Neuronal stem cell (in vitro differentiated cells): ENCODE data around the gene UBAC1.

Experiments used
- DNase-seq: peaks from one replicate; pipeline ENCODE4 v3.0.0-alpha.2; 2013; ENCODE audit warnings: low spot score
- H2AFZ ChIP-seq: one replicate; pipeline ENCODE4 v1.6.1; 2013; ENCODE audit warnings: mild to moderate bottlenecking, low read length, inconsistent platforms
- H2AK5ac ChIP-seq: 2 replicates; pipeline ENCODE4 v1.6.1; 2013; ENCODE audit warnings: low read depth, mild to moderate bottlenecking, inconsistent platforms, low read length, moderate library complexity, mixed read lengths
- H2BK120ac ChIP-seq: 2 replicates; pipeline ENCODE4 v1.6.1; 2013; ENCODE audit warnings: low read depth, mild to moderate bottlenecking, inconsistent platforms, low read length, moderate library complexity, mixed read lengths
- H2BK12ac ChIP-seq: one replicate; pipeline ENCODE4 v1.6.1; 2013; ENCODE audit warnings: low read length, inconsistent platforms
- H2BK15ac ChIP-seq: 2 replicates; pipeline ENCODE4 v1.6.1; 2013; ENCODE audit warnings: mild to moderate bottlenecking, low read length, inconsistent platforms, mixed read lengths
- H2BK5ac ChIP-seq: one replicate; pipeline ENCODE4 v1.6.1; 2013; ENCODE audit warnings: inconsistent platforms, mild to moderate bottlenecking, low read length, moderate library complexity
- H3K14ac ChIP-seq: one replicate; pipeline ENCODE4 v1.6.1; 2013; ENCODE audit warnings: low read length, inconsistent platforms
- H3K18ac ChIP-seq: 2 replicates; pipeline ENCODE4 v1.6.1; 2013; ENCODE audit warnings: low read length, inconsistent platforms
- H3K23ac ChIP-seq: 2 replicates; pipeline ENCODE4 v1.6.1; 2013; ENCODE audit warnings: low read depth, mild to moderate bottlenecking, mixed read lengths, low read length, inconsistent platforms; ENCODE audit not compliant: poor library complexity
- H3K27ac ChIP-seq: replicated peaks from 3 replicates; pipeline ENCODE4 v1.5.1; 2013; ENCODE audit warnings: low read length, inconsistent platforms
- H3K27me3 ChIP-seq, 3 experiments: 2 replicates each; pipeline ENCODE4 v1.6.1; 2013; ENCODE audit warnings: low read length in 3 of 3, mild to moderate bottlenecking in 2 of 3, inconsistent platforms in 1 of 3, low read depth in 1 of 3, mixed read lengths in 1 of 3, moderate library complexity in 1 of 3; ENCODE audit not compliant: control insufficient read depth in 3 of 3, insufficient read depth in 3 of 3
- H3K36me3 ChIP-seq, 2 donors: replicated peaks in 1 of 2; 2 replicates each; pipeline ENCODE4 v1.6.1; 2013; ENCODE audit warnings: low read length in 2 of 2; ENCODE audit not compliant: control insufficient read depth in 2 of 2, insufficient read depth in 2 of 2
- H3K4ac ChIP-seq: 2 replicates; pipeline ENCODE4 v1.6.1; 2013; ENCODE audit warnings: inconsistent platforms, mild to moderate bottlenecking, low read length, moderate library complexity
- H3K4me1 ChIP-seq, 2 donors: 1 replicate in 1 of 2; 2 replicates in 1 of 2; pipeline ENCODE4 v1.6.1; 2013; ENCODE audit warnings: low read length in 2 of 2, low read depth in 1 of 2; ENCODE audit not compliant: control insufficient read depth in 2 of 2, insufficient read depth in 1 of 2
- H3K4me2 ChIP-seq: one replicate; pipeline ENCODE4 v1.6.1; 2013; ENCODE audit warnings: mild to moderate bottlenecking, low read length, inconsistent platforms; ENCODE audit not compliant: insufficient read depth, poor library complexity, severe bottlenecking
- H3K4me3 ChIP-seq, 2 donors: 2 replicates each; pipeline ENCODE4 v1.5.1; 2013; ENCODE audit warnings: low read length in 2 of 2, mild to moderate bottlenecking in 2 of 2, inconsistent platforms in 1 of 2, moderate library complexity in 1 of 2
- H3K79me1 ChIP-seq: one replicate; pipeline ENCODE4 v1.6.1; 2013; ENCODE audit warnings: low read depth, mild to moderate bottlenecking, inconsistent platforms, low read length, moderate library complexity
- H3K9ac ChIP-seq: one replicate; pipeline ENCODE4 v1.6.1; 2013; ENCODE audit warnings: mild to moderate bottlenecking, low read depth, low read length, inconsistent platforms; ENCODE audit not compliant: poor library complexity
- H3K9me3 ChIP-seq, 2 donors: replicated peaks in 1 of 2; 2 replicates each; pipeline versions ENCODE3 to v1.6.1; 2013; ENCODE audit warnings: low read length in 2 of 2, mild to moderate bottlenecking in 2 of 2, inconsistent platforms in 1 of 2, low read depth in 1 of 2, mixed read lengths in 1 of 2, moderate library complexity in 1 of 2; ENCODE audit not compliant: control insufficient read depth in 2 of 2, insufficient read depth in 1 of 2
- H4K8ac ChIP-seq: one replicate; pipeline ENCODE4 v1.6.1; 2013; ENCODE audit warnings: low read depth, mild to moderate bottlenecking, inconsistent platforms, low read length, moderate library complexity
- H4K91ac ChIP-seq: one replicate; pipeline ENCODE4 v1.6.1; 2013; ENCODE audit warnings: low read length, low read depth, mild to moderate bottlenecking, inconsistent platforms; ENCODE audit not compliant: poor library complexity
- WGBS, 2 donors: extraction: QIAGEN DNeasy Blood & Tissue Kit; methylation state at CpG; one replicate each; pipeline ENCODE4 v1.1.7; 2013; ENCODE audit warnings: missing lambda C conversion rate in 2 of 2, mixed read lengths in 1 of 2; ENCODE audit not compliant: insufficient read length in 2 of 2, insufficient replicate concordance in 1 of 2; ENCODE audit errors: extremely low coverage in 2 of 2; 5-methylcytosine and 5-hydroxymethylcytosine counted together

The UBAC1 gene

GRCh38 chr9:135974220-135974573, 13.0 kb upstream of the UBAC1 start:
- H2BK12ac ChIP-seq: no peak overlapping the region

GRCh38 chr9:135973277-135974219, 12.4 kb upstream of the UBAC1 start:
- no peaks in the 10 kb centered on the region for H3K9me3 ChIP-seq
- no peak overlapping the region for H4K8ac ChIP-seq
- no peak overlapping the region for H4K91ac ChIP-seq
- WGBS, 2 donors: no CpG with 5 or more reads among the region's 23 CpGs
- peaks cover 2% of the 10 kb centered on the region for H3K79me1 ChIP-seq
- H3K4me1 ChIP-seq: peaks cover 6 to 15% of the 10 kb centered on the region in 2 donors
- H3K27ac ChIP-seq: no peak overlapping the region
- no peak overlapping the region for H3K4me2 ChIP-seq
- no peak overlapping the region for H2BK12ac ChIP-seq
- no peak overlapping the region for H2AFZ ChIP-seq
- H3K4ac ChIP-seq: no peak overlapping the region
- no peak overlapping the region for H3K18ac ChIP-seq
- H3K4me3 ChIP-seq: peak overlapping the region in 1 of 2 donors; percentile 68
- no peak overlapping the region for H3K14ac ChIP-seq
- no peak overlapping the region for H2AK5ac ChIP-seq
- no peak overlapping the region for H2BK5ac ChIP-seq
- no peak overlapping the region for H3K9ac ChIP-seq
- peaks cover 0 to 21% (median 0%) of the 10 kb centered on the region in 3 experiments for H3K27me3 ChIP-seq
- no peak overlapping the region for H2BK15ac ChIP-seq
- no peak overlapping the region for H3K23ac ChIP-seq
- no peaks in the 10 kb centered on the region for H3K36me3 ChIP-seq
- no peak overlapping the region for H2BK120ac ChIP-seq
- no peak for DNase-seq

More at GRCh38 chr9:135974220-135974573, 13.0 kb upstream of the UBAC1 start:
- no peak overlapping the region for H2AFZ ChIP-seq
- H3K27me3 ChIP-seq: peaks cover 0 to 21% (median 0%) of the 10 kb centered on the region in 3 experiments
- H3K27ac ChIP-seq: no peak overlapping the region
- H3K9ac ChIP-seq: no peak overlapping the region
- H4K91ac ChIP-seq: no peak overlapping the region
- no peak overlapping the region for H3K4ac ChIP-seq
- no peak overlapping the region for H3K4me3 ChIP-seq
- no peak overlapping the region for H2BK15ac ChIP-seq
- no peak overlapping the region for H4K8ac ChIP-seq
- H3K9me3 ChIP-seq: no peaks in the 10 kb centered on the region
- H2BK120ac ChIP-seq: no peak overlapping the region
- H3K79me1 ChIP-seq: peaks cover 5% of the 10 kb centered on the region
- H3K36me3 ChIP-seq: no peaks in the 10 kb centered on the region
- no peak overlapping the region for H2AK5ac ChIP-seq
- peak overlapping the region; percentile 38 for H3K14ac ChIP-seq
- H3K4me1 ChIP-seq: peaks cover 6 to 15% of the 10 kb centered on the region in 2 donors
- no CpG with 5 or more reads among the region's 10 CpGs for WGBS, 2 donors
- no peak for DNase-seq
- H3K23ac ChIP-seq: no peak overlapping the region
- H3K18ac ChIP-seq: no peak overlapping the region
- H2BK5ac ChIP-seq: no peak overlapping the region
- no peak overlapping the region for H3K4me2 ChIP-seq

GRCh38 chr9:135971892-135972291, 10.7 kb upstream of the UBAC1 start:
- peak; percentile 82 for DNase-seq
- Histone ChIP-seq H2BK12ac (no peak overlapping the region), H3K9me3 (peaks cover 0 to 3% of the 10 kb centered on the region in 2 donors), H2BK5ac (no peak overlapping the region), H3K23ac (no peak overlapping the region), H3K4ac (no peak overlapping the region), H3K79me1 (peaks cover 5% of the 10 kb centered on the region), H3K27ac (no peak overlapping the region), H3K14ac (no peak overlapping the region), H4K91ac (no peak overlapping the region), H3K4me3 (no peak overlapping the region), H3K4me1 (peaks cover 7 to 16% of the 10 kb centered on the region in 2 donors), H3K4me2 (no peak overlapping the region), H2AFZ (no peak overlapping the region), H4K8ac (no peak overlapping the region), H2BK120ac (no peak overlapping the region), H3K36me3 (peaks cover 0 to 3% of the 10 kb centered on the region in 2 donors), H2BK15ac (no peak overlapping the region), H3K27me3 (peaks cover 0 to 20% (median 3%) of the 10 kb centered on the region in 3 experiments), H3K18ac (no peak overlapping the region), H2AK5ac (no peak overlapping the region), H3K9ac (no peak overlapping the region)
- WGBS, 2 donors: no CpG with 5 or more reads among the region's 13 CpGs

- H3K23ac ChIP-seq: no peak overlapping the region
- H2BK15ac ChIP-seq: no peak overlapping the region
- H2AK5ac ChIP-seq: no peak overlapping the region
- no peak overlapping the region for H3K9ac ChIP-seq
- no peak overlapping the region for H3K4me2 ChIP-seq
- no peak overlapping the region for H3K4ac ChIP-seq
- no peak overlapping the region for H3K18ac ChIP-seq
- WGBS, 2 donors: no CpG with 5 or more reads among the region's 18 CpGs
- H4K8ac ChIP-seq: no peak overlapping the region
- H2AFZ ChIP-seq: no peak overlapping the region
- H2BK5ac ChIP-seq: no peak overlapping the region
- H3K4me1 ChIP-seq: peaks cover 3 to 11% of the 10 kb centered on the region in 2 donors
- H3K36me3 ChIP-seq: peaks cover 0 to 3% of the 10 kb centered on the region in 2 donors
- no peak for DNase-seq
- no peak overlapping the region for H3K27ac ChIP-seq
- peaks cover 0 to 15% (median 3%) of the 10 kb centered on the region in 3 experiments for H3K27me3 ChIP-seq
- no peak overlapping the region for H2BK120ac ChIP-seq
- no peak overlapping the region for H2BK12ac ChIP-seq
- peaks cover 0 to 3% of the 10 kb centered on the region in 2 donors for H3K9me3 ChIP-seq
- H3K79me1 ChIP-seq: peaks cover 5% of the 10 kb centered on the region
- H3K14ac ChIP-seq: no peak overlapping the region
- H4K91ac ChIP-seq: no peak overlapping the region
- H3K4me3 ChIP-seq: no peak overlapping the region
Measured at GRCh38 chr9:135971111-135971766, 10.1 kb upstream of the UBAC1 start.
